GM10266 (cell line): ENCODE data around the gene HSPA12B.

Source experiments
- DNase-seq: peaks from one replicate; pipeline ENCODE4 v3.0.0; 2012; ENCODE audit errors: extremely low spot score
- CTCF ChIP-seq: IDR thresholded peaks from 2 replicates; pipeline ENCODE4 v1.5.1; 2012; ENCODE audit warnings: mild to moderate bottlenecking, low read depth; ENCODE audit not compliant: control insufficient read depth, insufficient read depth; ENCODE audit errors: missing control alignments

The HSPA12B gene

DNA sequence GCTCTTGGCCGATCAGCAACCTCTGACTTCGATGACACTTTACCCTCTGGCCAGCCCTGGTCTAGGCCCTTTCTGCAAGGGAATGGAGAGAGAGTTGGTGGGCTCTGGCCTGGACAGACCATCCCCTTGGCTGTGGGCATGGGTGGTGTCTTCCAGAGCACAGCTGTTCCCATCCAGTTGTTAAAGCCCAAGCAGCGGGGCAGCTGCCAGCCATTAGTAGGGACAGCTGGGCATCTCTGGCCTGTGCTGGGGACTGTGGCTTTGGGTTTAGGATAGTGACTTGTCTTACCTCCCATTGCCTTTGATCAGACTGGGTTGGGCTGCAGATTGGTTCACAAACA, 66.4 kb downstream of the HSPA12B start:
- no peak for TF ChIP-seq CTCF
- no peak for DNase-seq

DNA sequence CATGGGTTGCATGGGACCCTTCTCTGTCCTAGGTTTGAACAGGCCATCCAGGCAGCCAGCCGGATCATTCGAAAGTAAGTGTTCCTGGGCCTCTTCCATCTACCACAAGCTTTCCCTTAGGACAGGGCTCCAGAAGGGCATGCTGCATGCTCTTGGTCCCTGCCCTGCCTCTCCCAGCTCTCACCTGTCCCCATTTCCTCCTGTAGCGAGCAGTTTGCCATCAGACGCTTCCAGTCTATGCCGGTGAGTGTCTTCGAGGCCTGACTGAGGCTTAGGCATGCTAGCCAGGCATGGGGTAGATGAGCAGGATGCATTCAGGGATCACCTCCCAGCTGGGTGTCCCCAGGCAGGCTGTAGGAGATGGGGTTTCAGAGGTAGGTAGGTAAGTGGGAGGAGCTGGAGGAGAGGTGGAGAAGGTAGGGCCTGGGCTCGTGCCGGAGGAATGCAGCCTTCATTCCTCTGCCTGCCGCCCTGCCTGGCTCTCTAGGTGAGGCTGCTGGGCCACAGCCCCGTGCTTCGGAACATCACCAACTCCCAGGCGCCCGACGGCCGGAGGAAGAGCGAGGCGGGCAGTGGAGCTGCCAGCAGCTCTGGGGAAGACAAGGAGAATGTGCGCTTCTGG, 67.9 kb downstream of the HSPA12B start:
- no peak for TF ChIP-seq CTCF
- no peak for DNase-seq

- DNase-seq: no peak
- TF ChIP-seq CTCF: no peak
These were observed 68.4 kb downstream of the HSPA12B start for GRCh38 chr20:3800878-3801260.

GRCh38 chr20:3801299-3801698, 68.8 kb downstream of the HSPA12B start:
- no peak for DNase-seq
- no peak for TF ChIP-seq CTCF

DNA sequence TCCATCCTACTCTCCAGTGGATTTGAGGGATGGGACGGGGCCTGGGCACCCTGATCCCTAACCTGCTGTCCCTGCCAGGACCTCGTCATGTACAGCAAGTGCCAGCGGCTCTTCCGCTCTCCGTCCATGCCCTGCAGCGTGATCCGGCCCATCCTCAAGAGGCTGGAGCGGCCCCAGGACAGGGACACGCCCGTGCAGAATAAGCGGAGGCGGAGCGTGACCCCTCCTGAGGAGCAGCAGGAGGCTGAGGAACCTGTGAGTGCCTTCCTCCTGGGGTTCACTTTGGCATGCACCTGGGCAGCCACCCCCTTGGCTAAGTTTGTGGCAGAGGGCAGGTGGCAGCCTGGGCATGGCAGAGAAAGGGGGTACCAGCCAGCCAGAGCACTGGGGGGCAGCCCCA, 69.4 kb downstream of the HSPA12B start:
- TF ChIP-seq CTCF: no peak
- DNase-seq: no peak
